Stimulated activated CD4-positive, alpha-beta T cell treated with anti-CD3 and anti-CD28 coated beads, Interleukin-12 subunit alpha, Interleukin-12 subunit beta, amount 100 ng/mL, for 4 hours (primary cell): Measurements from ENCODE around the gene SYTL1.

ENCODE experiments used
- DNase-seq: peaks from one replicate; pipeline ENCODE4 v3.0.0-alpha.2; 2020

Gene SYTL1

GRCh38 chr1:27348861-27349783, 7.3 kb downstream of the SYTL1 start:
- no peak for DNase-seq

DNA sequence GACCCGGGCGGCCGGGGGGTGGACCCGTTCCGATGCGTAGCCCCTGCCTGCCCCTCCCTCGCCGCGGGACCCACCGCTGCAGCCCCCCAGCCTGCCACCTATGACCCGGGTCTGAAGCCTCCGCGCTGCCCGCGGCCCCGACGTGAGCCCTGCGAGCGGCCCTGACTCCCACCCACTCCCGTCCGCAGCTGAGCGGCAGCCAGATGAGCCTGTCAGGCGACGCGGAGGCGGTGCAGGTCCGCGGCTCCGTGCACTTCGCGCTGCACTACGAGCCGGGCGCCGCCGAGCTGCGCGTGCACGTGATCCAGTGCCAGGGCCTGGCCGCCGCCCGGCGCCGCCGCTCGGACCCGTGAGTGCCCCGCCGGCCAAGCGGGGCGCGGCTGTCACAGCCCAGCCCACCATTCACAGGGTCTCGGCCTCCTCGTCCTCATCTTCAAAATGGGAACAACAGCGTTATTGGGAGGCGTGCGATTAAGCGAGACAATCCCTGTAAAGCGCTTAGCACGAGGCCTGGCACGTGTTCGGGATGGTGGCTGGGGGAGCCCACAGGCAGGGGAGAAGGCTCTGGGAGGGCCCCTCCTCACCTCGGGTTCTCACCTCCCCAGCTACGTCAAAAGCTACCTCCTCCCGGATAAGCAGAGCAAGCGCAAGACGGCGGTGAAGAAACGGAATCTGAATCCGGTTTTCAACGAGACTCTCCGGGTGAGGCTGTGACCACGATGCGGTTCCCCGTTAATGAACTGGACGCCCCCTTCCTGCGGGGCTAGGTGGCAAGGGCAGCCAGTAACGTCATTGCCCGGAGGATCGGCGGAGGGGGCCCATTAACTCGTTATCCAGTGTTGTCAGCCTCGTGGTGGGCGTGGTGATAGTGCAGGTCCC, 8.2 kb downstream of the SYTL1 start:
- no peak for DNase-seq

DNA sequence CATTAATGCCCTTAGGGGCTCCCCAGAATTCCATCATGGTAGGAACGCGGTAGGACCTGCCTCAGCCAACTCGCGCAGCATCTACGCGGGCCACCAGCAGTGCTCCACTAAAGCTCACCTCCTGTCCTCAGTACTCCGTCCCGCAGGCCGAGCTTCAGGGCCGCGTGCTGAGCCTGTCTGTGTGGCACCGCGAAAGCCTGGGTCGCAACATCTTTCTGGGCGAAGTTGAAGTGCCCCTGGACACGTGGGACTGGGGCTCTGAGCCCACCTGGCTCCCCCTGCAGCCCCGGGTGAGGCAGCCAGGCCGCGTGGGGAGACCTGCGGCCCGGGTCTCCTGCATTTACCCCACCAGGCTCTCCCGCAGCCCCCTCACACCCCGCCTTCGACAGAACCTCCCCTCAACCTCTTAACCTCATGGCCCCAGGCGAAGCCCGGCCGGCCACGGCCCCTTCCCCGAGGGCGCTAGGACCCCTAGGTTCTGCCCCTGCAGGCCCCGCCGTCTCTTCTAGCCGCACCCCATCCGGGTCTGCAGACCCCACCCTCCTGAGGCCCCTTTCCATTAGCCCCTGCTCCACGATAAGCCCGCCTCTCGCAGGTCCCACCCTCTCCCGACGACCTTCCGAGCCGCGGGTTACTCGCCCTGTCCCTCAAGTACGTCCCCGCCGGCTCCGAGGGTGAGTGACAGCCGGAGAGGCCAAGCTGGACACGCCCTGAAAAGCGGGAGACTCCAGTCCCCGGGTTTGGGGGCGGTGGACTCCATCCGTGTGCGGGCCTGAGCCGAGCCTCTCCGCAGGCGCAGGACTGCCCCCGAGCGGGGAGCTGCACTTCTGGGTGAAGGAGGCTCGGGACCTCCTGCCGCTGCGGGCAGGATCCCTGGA, 9.1 kb downstream of the SYTL1 start:
- no peak for DNase-seq

DNA sequence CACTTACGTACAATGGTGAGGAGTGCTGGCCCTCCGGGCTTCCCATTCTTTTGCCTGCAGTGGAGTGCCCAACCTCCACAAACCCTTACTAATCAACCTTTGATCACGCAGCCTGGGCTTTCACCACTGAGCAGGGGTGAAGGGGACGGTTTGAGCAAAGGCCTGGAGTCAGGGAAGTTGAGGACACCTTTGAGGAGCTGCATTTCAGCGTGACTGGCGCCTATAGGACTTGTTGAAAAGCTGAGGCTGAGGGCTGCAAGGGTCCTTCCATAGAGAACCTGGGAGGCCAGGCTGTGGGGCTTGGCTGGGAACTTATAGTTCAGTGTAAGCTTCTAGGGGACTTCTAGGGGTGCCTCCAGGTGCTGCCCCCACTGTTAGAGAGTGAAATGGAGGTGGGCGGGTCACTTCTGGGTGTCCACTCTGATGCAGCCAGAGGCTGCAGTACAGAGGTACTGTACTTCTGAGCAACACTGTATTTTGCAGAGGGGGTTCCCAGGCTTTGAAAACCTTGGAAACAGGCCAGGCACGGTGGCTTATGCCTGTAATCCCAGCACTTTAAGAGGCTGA, 9.8 kb downstream of the SYTL1 start:
- no peak for DNase-seq

DNA sequence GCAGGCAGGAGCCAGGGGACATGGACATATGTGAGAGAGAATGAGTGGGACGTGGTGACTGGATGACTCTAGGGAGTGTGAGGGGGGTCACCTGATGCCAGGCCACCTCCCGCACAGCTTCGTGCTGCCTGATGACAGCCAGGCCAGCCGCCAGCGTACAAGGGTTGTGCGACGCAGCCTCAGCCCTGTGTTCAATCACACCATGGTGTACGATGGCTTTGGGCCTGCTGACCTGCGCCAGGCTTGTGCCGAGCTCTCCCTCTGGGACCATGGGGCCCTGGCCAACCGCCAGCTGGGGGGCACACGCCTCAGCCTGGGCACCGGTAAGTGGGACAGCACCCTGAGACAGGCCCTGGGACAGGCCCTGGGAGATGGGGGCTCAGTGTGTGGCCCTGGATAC, 11.3 kb downstream of the SYTL1 start:
- no peak for DNase-seq

GRCh38 chr1:27353629-27354028, 11.8 kb downstream of the SYTL1 start:
- no peak for DNase-seq

DNA sequence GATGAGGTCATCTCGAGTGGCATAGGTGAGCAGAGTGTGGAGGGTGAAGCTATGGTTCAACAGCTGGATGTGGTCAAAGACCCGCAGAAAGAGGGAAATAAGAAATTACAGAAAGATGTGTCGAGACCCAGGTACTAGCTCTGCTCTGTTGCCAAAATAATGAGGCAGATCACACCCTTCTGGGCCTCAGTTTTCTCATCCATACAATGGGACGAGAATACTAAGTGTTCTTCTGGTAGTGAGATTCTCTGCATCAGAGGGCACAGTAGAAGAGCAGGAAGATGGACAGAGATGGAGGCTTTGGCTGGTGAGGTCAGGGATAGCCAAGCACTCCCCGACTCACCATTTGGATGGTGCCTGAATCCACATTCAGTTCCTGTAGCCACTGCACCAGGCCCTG, 13.9 kb downstream of the SYTL1 start:
- DNase-seq: no peak

DNA sequence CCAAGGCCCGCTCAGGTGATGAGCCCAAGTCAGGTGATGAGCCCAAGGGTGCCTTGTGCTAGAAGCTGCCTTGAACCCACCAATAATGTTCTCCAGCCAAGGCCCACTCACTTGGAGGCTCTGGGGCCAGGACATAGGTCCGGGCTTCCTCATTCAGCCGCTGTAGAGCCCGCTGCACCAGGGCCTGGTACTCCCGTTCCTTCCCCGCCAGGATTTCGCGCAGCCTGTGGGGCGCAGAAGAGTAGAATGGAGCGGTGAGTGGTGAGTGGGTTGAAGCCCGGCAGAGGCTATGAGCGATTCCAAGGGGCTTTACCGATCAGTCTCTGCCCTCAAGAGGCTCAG, 14.4 kb downstream of the SYTL1 start:
- no peak for DNase-seq

GRCh38 chr1:27356619-27357280, 14.9 kb downstream of the SYTL1 start:
- peak; percentile 43 for DNase-seq

GRCh38 chr1:27357281-27358037, 15.6 kb downstream of the SYTL1 start:
- DNase-seq: peak; percentile 76

GRCh38 chr1:27358038-27358927, 16.5 kb downstream of the SYTL1 start:
- DNase-seq: no peak

DNA sequence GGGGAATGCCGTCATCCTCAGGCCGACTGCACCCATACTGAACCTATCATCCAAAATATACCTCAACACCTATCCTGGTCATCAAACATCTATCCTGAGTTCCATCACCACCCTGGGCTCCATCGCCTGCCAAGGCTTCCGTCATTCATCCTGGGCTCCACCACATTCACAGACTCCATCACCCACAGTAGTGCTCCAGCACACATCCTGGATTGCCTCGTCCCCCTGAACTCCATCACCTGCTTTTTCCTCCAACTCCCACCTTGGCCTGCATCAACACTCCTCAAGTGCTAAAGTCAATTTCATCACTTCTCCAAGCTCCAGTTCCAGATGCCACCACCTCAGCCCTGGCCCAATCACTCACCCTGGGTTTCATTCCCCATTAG, 17.1 kb downstream of the SYTL1 start:
- no peak for DNase-seq

- no peak for DNase-seq
These were observed 18.0 kb downstream of the SYTL1 start for GRCh38 chr1:27359822-27360158.

GRCh38 chr1:27360159-27361043, 18.6 kb downstream of the SYTL1 start:
- peak; percentile 45 for DNase-seq

- DNase-seq: no peak
These were observed 19.2 kb downstream of the SYTL1 start for GRCh38 chr1:27361044-27361402.

- no peak for DNase-seq
These were observed 19.7 kb downstream of the SYTL1 start for GRCh38 chr1:27361553-27361952.

- DNase-seq: no peak
These were observed 22.2 kb downstream of the SYTL1 start for GRCh38 chr1:27363766-27364695.

DNA sequence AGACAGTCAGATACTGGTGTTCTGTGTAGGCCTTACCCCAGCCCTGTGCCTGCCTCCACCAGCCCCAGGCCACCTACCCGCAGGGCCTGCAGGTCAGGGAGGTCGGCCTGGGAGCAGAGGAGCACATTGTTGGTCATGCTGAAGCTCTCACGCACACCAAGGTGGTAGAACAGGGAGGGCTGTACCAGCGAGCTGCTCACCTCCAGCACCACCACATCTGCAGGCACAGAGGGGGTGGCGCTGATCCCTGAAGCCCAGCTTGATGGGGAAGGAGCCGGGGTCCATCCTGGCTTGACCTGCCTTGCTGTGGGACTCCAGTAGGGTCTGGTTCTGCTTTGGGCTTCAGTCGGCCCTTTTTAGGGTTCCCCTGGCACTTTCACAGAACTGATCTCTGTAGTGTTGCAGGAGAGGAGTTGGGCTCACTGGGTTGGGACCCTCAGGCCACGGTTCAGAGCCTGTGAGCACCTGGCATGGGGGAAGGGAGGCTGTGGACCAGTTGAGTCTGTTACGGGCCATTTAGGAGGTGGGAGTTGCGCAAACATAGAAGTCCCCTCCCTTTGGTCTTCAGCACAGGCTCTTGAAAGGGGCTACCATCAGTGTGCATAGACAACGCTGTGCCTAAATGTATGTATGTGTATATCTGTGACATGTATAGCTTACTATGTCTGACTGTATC, 23.0 kb downstream of the SYTL1 start:
- no peak for DNase-seq
